ENCODE results near the gene SAMM50.

SAMM50 gene

GRCh38 chr22:43955040-43955882, at the start of gene SAMM50:
SAMM50 (plus strand) TSS chr22:43955442; CDS start chr22:43955578, 136 bp downstream.
- peak; percentile 94 for DNase-seq

GRCh38 chr22:43905681-43906080, 49.6 kb upstream of the SAMM50 start:
- no peak for DNase-seq

DNA sequence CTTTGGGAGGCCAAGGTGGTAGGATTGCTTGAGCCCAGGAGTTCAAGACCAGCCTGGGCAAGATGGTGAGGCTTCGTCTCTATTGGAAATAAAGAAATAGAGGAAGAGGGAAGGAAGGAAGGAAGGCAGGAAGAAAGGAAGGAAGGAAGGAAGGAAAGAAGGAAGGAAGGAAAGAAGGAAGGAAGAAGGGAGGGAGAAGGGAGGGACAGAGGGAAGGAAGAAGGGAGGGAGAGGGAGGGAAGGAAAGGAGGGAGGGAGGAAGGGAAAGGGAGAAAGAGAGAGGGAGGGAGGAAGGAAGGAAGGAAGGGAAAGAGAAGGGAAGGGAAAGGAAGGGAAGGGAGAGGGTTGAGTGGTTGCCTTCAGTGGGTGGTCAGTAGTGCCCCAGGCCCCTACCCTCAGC, 45.5 kb upstream of the SAMM50 start:
- DNase-seq: no peak

DNA sequence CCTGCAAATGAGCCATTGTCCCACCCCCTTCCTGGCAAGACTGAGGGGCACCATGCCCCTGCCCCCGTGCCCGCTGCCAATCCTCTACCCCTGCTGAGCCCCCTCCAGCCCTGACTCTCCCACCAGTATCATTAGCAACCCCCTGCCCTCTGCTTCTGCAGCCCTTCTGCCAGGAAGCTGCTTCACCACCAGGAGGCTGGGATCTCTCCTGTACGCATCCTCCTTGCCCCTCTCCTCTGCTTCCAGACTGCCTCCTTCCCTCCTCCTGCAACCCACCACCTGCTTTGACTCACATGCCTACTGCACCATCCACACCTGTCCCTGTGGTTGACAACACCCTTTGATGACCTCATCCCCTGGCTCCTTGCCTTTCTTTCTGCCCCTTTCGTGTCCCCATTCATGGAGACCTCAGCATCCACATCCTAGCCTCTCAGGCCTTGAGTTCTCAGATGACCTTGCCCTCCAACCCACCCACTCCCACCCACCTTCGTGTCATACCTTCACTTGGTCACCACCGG, 45.0 kb upstream of the SAMM50 start:
- DNase-seq: no peak

GRCh38 chr22:43911351-43911750, 43.9 kb upstream of the SAMM50 start:
- no peak for DNase-seq

DNA sequence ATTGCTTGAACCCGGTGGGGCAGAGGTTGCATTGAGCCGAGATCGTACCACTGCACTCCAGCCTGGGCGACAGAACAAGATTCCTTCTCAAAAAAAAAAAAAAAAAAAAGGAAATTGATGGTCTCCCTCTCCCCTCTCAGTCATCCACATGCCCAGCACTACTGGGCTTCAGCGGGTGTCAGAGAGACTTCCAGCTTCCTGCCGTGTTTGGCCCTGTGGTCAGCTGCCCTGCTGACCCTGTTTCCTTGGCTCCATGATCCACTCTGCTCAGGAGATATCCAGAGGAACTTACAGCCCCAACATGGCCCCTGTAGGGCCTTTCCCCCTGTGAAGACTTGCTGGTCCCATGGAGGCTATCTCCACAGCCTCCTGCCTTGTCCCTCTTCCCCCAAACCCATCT, 37.7 kb upstream of the SAMM50 start:
- no peak for DNase-seq

- no peak for DNase-seq
Observed at GRCh38 chr22:43919106-43919973, 35.9 kb upstream of the SAMM50 start.

DNA sequence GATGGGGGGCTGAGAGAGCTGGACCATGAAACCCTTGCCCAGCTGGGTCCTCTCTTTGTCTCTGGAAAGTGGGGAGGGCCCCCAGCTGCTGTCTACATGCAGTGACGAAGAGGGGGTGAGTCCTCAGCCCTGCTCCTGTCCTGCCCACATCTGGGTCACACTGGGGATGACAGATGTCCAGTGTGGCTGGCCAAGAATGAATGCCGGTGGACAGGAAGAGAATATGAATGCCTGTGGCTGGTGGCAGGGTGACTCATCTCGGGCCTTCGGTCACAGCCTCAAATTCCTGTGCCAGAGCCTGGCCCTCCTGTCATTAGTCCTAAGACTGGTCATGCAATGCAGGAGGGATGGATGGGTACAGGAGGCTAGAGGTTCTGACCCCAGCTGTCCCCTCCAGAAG, 33.9 kb upstream of the SAMM50 start:
- DNase-seq: no peak

GRCh38 chr22:43922123-43922522, 33.1 kb upstream of the SAMM50 start:
- DNase-seq: no peak

DNA sequence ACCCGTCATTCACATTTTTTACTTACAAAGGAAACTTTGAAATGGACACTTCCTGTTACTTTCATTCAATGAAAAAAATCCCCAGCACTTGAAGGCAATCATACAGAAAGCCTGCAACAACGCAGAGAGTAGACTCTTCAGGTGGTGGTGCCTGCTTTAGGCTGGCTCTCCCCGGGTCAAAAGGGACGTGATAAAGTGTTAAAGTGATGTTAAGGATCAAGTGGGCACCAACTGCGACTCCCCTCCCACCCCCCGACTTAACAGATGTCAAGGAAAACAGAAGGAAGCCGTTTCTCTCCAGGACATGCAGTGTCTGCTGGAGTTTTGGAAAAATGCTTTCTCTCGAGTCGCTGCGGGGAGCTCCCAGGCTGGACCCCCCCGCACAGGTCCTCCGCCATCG, 32.1 kb upstream of the SAMM50 start:
- peak in 1 of 2 experiments; percentile 25 for DNase-seq

DNA sequence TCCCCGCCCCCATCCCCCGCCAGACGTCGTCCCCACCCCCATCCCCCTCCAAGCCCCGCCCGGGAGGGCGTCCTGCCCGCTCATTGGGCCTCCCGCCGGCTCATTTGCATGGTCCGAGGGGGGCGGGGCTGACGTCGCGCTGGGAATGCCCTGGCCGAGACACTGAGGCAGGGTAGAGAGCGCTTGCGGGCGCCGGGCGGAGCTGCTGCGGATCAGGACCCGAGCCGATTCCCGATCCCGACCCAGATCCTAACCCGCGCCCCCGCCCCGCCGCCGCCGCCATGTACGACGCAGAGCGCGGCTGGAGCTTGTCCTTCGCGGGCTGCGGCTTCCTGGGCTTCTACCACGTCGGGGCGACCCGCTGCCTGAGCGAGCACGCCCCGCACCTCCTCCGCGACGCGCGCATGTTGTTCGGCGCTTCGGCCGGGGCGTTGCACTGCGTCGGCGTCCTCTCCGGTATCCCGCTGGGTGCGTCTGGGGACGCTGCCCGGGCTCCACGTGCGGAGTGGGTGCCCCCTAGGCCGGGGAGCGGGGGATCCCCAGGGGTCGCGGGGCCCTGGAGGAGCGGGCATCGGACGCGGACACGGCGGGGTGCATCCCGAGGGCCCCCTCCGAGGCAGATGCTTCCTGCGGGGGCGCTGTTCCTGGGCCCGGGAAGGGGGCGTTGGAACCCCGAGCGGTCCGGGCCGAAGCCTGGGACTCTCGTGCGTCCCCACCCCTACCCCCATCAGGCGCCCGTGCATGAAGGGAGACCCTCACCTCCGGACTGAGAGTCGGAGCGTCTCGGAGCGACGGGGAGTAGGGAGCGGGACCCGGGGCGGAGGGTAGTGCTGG, 31.4 kb upstream of the SAMM50 start, which contains the start of gene PNPLA3:
PNPLA3 (plus strand) TSS at position 175 of the 834 bp plus-strand sequence; CDS start at position 282, 107 bp downstream.
- DNase-seq: peak; percentile 85 to 86

DNA sequence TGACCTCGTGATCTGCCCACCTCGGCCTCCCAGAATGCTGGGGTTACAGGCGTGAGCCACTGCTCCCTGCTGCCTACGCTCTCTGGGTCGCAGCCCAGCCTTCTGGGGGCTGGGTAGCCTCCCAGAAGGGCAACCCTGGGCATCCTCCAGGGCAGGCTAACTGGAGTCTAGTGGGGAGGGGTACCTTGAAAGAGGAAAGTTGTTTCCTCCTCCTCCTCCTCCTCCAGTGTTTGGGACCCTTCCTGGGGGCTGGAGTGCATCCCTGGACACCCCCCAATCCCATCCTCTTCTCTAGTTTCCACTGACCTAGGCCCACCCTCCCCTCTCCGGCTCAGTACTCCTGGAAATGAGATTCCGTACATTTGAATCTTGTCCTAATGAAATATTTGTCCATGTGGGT, 30.4 kb upstream of the SAMM50 start:
- DNase-seq: no peak

- DNase-seq: no peak
Observed at GRCh38 chr22:43925433-43926348, 29.6 kb upstream of the SAMM50 start.

- no peak for DNase-seq
Observed at GRCh38 chr22:43926349-43926710, 28.9 kb upstream of the SAMM50 start.

- no peak for DNase-seq
Observed at GRCh38 chr22:43928468-43928867, 26.8 kb upstream of the SAMM50 start.

GRCh38 chr22:43928908-43929307, 26.3 kb upstream of the SAMM50 start:
- no peak for DNase-seq

DNA sequence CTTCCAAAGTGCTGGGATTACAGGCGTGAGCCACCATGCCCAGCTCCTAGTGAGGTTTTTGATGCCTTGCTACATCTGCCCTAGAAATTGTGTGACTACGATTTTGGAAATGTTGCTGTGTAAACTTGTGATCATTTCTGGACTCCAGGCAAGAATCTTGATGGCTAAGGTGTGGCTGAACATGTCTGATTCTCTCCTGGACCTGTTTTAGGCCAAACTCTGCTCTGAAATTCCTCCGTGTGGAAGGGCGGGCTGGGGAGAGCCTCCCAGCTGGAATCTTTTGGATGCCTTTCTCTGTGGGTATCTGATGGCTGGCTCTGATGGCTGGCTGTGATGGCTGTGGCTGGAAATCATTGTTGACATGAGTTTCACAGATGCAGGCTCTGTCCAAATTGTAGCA, 23.5 kb upstream of the SAMM50 start:
- no peak for DNase-seq

GRCh38 chr22:43941449-43941848, 13.8 kb upstream of the SAMM50 start:
- DNase-seq: no peak

GRCh38 chr22:43944670-43945430, 10.4 kb upstream of the SAMM50 start:
- no peak for DNase-seq

GRCh38 chr22:43945632-43946383, 9.4 kb upstream of the SAMM50 start:
- peak; percentile 82 to 83 for DNase-seq
